Stimulated activated CD4-positive, alpha-beta T cell treated with anti-CD3 and anti-CD28 coated beads, Interleukin-12 subunit alpha, Interleukin-12 subunit beta, amount 100 ng/mL, for 24 hours (primary cell): Measurements from ENCODE around the gene SCLY.

ENCODE experiments used
- DNase-seq, 2 experiments: peaks; one replicate each; pipeline ENCODE4 v3.0.0-alpha.2; 2020; ENCODE audit warnings: low read depth in 2 of 2

SCLY gene

DNA sequence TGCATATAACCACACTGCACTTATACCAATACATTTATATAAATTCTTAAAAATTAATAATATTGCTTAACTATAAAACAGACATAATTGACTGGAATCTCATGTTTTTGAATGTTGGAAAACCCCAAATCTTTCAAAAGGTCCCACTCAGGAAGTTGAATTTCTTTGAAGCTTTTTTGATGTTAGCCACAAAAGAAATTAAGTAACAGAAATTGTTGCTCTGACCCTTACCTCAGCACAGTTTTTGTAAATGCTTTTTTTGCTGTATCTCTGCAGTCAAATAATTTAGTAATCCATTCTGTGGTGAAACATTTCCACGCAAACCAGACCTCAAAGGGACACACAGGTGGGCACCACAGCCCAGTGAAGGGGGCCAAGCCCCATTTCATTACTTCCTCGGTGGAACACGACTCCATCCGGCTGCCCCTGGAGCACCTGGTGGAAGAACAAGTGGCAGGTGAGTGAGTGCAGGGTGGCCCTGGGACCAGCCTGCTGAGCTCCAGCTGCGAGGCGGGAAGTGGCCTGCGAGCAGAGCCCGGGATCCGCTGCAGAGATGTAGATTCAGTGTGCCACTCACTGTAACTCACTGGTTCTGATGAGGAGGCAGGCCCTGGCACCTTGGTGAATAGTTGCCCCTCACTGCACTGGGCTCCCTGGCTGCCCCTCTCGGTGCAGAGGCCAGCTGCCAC lies 8.4 kb downstream of the SCLY start:
- no peak for DNase-seq

DNA sequence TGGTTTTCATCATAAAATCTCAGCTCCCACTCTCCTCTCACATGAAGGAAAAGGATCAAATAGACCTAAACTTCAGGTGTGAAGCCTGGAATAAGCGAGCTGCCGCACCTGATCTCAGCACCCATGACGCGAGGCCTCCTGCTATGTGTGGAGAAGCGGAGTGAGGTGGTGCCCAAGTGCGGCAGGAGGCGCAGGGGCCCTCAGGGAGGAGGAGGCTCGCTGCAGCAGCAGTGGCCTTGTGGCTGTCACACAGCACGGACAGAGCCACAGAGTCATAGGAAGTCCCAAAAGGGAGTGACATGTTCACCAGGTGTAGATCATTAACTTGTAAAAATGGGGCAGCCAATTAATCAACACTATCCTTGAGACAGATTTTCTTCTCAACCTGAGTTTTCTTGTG lies 9.1 kb downstream of the SCLY start:
- DNase-seq, result no peak

DNA sequence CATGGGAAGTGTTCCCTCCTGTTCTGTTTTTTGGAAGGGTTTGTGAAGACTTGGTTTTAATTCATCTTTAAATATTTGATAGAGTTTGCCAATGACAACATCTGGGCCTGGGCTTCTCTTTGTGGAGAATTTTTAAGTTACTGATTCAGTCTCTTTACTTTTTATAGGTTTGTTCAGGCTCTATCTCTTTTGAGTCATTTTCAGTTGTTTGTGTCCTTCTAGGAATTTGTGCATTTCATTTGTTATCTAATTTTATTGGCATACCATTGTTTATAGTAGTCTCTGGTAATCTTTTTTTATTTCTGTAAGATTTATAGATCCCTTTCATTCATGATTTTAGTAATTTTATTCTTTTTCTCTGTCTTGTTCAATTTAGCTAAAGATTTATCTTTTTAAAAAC lies 14.6 kb downstream of the SCLY start:
- DNase-seq, result no peak

DNA sequence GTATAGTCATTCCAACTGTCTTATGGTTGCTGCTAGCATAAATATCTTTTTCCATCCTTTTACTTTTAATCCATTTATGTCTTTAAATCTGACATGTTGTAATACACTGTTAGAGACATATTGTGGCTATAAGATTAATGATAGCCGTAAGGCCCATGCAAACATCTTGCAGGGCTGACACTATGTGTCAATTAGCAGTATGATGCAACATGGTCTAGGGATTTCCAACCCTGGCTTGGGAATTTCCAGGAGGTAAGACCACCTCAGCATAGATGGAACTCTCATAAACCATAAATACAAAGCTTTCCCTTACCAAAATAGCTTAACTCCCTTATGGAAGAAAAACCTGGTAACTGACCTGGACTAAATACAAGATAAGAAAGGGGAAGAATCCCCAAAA lies 16.5 kb downstream of the SCLY start:
- no peak for DNase-seq

DNA sequence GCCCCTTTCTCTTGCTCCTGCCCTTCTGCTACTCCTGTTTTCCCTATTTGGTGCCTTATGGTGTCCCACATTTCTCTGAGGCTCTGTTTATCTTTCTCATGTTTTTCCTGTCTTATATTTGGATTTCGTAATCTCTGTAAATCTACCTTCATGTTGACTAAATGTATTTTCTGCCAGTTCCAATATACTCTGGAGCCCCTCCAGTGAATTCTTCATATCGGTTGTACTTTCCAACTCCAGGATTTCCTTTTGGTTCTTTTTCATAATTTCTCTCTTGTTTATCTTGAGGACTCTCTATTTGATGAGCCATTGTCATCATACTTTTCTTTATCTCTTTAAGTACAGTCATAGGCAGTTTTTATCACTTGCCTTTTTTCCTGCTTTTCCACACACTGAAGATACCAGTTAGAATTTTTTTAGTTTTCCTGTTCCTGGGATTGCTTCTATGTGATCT lies 19.1 kb downstream of the SCLY start:
- DNase-seq, result no peak

DNA sequence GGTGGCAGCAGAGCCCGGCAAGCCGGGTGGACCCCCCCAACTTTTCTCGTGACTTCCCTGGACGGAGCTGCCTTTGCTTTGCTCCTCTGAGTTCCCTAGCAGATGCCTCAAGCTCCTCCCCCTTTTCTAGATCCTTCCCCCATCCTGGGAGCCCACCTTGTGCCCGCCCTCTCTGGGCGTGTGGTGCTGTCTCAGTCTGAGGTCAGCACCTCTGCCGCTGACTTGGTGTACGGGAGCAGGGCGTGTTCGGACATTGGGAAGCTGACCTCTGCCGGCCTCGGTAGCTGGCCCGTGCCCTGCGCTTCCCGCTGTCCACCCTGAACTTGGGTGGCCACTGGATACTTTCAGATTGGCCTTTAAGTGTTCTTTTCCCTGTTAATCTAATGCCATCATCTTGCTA lies 19.7 kb downstream of the SCLY start:
- no peak for DNase-seq

DNA sequence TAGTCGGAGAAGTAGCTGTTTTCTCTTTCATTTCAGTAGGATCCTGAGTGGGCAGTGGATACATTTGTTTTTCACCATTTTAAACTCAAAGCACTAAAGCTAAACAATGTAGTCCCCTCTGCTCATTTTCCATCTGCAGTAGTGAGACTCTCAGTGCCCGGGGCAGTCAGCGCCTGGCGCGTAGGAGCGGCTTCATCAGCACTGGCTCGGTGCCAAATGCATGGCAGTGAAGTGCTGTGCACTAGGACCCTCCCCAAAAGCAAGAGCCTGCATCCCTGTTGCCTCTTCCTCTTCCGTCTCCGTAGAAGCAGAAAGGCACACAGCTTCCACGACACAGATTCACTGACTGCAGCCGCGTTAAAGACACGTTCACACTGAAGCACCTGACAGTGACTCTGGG lies 20.3 kb downstream of the SCLY start:
- DNase-seq, result no peak

DNA sequence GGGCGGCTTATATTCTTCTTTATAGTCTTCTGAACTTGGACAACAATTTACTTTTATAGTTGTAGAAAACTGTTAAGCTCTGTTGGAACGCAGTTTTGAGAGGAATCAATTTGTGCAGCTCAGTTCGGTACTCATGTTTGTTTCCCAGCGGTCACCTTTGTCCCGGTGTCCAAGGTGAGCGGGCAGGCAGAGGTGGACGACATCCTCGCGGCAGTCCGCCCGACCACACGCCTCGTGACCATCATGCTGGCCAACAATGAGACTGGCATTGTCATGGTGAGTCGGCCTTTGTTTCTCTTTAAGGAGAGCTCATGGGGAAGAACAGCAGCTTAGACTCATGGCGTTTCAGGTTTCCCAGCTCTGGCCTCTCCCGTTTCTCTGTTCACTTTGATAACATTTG lies 20.8 kb downstream of the SCLY start:
- no peak for DNase-seq

DNA sequence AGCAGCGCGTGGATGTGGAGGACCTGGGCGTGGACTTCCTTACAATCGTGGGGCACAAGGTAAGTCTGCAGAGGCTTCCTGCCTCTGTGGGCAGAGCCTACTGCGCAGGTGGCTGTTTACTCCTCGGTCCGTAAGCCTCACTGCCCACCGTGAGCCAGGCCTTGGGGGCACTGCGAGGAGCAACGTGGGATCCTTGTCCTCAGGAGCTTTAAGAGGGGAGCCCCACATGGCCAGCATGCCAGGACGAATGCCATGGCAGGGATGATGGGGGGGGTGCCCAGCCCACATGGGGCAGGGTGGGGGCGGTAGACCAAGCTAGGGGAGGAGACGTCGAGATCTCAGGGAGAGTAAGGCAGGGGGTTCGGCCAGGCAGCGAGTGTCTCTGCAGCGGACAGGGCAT lies 21.4 kb downstream of the SCLY start:
- DNase-seq, result no peak

DNA sequence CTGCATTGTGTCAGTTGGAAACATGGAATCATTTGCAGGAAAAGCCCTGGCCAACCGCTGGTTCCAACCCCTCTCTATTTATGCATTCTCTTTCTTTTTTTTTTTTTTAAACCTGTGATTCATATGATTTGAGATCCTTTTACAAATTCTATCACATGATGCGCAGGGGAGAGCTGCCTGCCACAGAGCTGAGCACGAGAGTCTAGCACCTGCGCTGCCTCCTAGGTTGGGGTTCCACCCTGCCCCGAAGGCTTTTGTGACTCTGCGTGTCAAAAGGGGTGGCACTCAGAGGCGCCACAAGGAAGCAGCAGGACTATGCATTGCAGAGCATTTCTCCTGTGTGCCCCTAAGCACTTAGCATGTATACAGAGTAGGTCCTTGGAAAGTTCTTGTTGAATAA lies 22.0 kb downstream of the SCLY start:
- DNase-seq, result no peak

DNA sequence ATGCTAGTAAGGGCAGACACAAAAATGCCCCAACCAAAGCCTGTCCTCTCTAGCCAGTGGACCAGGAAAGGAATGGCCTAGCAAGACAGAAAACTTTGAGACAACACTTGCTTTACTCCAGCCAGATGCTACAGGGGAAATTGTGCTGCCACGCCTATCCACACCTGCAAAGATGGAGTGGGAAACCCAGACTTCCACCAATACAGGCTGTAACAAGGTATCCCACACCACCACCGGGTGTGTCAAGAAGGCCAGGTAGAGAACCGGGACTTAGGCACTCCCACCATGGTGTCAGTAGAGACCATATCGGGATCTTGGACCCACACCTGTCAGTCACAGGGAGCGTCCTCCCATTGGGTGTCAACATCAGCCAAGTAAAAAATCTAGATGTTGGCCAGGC lies 23.1 kb downstream of the SCLY start:
- DNase-seq, result no peak

DNA sequence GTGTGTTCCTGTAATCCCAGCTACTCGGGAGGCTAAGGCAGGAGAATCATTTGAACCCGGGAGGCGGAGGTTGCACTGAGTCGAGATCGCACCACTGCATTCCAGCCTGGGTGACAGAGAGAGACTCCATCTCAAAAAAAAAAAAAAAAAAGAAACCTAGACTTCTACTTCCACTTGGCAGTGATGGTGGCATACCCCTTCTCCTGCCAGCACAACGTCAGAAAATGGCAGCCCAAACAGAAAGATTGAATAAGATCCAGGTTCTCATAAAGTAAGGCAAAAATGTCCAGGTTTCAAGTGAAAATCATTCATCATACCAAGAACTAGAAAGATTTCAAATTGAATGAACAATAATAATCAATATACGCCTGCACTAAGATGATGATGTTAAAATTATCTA lies 24.0 kb downstream of the SCLY start:
- no peak for DNase-seq

DNA sequence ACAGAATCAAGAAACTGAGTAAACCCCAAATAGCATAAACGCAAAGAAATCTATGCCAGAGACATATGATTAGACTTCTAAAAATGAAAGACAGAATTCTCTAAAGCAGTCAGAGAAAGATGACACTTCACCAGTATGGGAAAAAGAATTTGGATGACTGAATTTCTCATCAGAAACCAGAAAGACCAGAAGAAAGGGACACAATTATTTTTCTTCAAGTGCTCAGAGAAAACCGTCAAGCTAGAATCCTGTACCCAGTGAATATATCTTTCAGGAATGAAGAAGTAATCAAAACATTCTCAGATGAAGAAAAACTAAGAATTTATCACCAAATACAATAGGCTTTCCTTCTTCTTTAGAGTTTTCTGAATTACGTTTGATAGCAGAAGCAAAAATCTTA lies 25.1 kb downstream of the SCLY start:
- no peak for DNase-seq

DNA sequence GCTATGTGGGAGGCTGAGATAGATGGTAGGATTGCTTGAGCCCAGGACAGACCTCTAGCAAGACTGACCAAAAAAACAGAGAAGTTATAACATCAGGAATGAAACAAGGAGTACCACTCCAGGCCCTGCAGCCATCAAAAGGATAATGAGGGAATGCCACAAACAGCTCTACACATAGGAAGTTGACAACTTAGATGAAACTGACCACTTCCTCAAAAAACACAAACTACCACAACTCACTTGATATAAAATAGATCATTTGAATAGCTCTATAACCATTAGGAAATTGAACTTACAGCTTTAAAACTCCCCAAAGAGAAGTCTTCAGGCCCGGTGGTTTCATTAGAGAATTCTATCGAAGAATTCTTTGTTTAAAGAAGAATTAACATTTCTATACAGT lies 26.4 kb downstream of the SCLY start:
- no peak for DNase-seq

DNA sequence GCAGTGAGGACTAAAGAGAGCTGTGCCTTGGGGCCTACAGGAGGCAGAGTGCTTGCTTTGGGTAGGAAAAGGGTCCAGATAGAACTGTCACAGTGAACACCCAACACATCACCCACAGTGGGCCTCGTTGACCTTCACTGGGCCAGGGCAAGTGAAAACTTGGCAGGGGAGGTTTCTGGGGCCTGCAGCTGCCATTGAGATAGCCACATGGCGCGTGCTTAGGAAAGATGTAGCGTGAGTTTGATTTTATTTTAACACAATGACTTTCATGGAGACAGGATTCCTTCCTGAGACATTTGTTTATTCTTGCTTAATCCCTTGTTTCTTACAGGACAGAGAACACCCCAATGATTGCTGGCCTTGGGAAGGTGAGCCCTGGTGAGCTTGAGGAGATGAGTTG lies 30.1 kb downstream of the SCLY start:
- DNase-seq, result no peak

DNA sequence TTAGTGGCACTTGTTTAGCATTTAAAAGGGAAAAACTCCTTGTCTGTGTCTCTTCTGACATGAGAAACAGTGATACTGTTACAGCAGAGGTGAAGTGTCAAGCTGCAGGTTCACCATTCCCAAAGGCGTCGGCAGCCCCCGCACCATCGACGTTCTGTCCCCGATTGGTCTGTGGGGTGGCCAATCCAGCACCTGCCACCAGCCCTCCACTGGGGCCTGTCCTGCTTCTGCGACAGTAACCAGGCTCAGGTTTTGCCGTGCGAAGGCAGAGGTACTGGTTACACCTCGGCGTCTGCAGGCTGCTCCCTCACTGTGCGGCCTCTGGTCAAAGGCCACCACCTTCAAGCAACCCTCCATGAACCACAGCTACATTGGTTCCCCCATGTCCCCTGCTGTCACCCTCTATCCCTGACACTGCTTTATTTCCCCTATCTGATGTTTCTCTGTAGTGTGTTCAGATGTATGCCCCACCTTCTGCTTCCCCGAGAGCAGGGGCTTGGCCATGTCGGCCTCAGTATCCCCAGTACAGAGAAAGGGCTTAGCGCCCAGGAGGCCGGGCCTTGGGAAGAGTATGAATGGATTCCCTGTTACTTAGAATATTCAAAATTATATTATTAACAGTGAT lies 30.7 kb downstream of the SCLY start:
- DNase-seq, result no peak

DNA sequence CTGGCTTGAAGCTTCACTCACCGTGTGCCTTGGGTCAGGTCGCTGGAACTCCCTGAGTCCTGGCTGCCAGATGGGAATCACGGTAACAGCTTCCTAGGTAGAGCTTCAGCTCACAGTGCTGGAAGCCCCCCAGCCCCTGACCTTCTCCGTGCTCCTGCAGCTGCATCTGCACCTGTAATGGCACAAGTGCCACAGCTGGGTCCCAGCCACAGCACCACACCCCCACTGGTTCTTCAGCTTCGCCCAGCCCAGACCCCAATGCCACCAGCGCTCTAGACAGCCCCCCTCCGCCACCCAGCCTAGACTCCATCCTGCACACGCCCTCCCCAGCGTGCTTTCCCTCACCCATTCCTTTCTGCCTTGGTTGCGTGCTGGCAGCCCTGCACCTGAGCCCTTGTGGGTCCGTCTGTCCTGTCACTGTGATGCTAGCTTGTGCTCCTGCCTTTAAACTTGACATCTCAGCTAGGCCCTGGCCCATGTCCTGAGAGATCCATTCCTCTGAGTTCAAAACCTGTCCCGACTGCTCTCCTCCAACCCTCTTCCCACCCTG lies 31.8 kb downstream of the SCLY start:
- DNase-seq, result no peak

DNA sequence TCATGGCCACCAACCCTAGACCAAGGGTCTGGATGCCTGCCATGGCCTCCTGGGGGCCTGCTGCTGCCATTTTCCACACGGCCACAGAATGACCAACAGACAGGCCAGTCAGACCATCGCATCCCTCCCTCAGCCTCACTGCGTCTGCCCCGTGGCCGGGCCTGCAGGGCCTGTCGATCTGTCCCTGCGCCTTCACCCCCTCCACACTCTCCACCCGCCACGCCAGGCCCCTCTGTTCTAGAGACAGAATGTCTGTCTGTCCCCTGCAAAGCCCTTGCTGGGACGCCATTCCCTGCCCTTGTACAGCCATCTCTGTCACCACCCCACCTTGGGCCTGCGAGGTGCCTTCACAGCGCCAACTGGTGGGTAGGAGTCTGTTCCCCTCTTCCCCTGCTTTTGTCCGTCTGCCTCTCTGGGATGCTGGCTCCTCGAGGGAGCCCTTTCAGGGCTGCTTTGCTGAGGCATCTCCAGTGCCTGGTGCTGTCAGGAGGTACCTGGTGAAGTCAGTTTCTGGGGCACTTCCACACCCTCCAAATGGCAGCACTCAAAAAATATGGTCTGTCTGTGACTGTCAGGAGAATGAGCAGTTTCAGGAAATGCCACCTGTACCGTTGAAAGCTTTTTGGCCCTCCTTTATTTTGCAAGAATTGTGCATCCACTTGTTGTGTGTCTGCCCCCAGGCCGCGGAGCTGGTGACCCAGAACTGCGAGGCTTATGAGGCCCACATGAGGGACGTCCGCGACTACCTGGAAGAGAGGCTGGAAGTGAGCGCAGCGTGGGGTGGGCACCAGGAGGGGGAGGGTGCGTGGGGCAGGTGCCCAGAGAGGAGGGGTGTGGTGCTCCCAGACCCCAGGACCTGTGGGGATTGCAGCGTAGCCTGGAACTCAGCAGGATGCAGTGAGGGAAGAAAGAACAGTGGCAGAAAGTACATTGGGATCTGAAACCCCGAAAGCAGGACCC lies 32.7 kb downstream of the SCLY start:
- no peak for DNase-seq

DNA sequence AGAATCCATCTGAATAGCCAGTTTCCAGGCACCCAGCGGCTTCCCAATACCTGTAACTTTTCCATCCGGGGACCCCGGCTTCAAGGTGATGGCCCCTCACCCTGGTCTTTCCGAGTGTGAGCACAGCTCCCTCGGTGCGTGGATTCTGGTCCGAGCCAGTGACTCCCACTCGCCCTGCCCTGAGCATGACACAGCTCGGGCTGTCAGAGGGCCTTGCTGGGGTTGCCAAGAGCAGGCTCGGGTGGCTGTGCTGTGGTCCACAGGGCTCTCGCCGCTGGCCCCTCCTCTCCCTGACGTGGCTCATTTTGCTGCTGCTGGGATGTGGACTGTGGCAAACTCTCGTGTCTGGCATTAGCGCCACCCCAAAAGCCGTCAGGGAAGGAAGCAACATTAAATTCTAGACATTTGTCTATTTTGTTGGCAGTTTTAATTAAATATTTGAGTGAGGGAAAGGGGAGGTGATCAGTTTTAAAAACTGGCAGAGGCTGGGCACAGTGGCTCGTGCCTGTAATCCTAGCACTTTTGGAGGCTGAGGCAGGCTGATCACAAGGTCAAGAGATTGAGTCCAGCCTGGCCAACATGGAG lies 33.7 kb downstream of the SCLY start:
- no peak for DNase-seq

DNA sequence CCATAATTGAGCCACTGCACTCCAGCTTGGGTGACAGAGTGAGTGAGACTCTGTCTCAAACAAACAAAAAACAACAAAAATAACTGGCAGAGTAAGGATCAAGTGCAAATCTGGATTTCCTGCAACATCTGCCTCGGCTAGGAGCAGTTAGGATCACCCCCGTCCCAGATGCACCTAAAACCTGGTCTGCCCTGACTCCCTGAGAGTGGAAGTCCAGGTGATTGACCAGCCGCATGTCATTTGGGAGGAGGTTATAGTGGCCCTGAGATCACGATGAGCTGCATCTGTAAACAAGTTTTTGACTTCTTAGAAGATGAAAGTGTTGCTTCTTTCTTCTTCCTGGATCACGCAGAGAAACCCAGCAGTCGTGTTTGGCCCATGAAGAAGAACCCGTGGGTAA lies 34.3 kb downstream of the SCLY start:
- no peak for DNase-seq

DNA sequence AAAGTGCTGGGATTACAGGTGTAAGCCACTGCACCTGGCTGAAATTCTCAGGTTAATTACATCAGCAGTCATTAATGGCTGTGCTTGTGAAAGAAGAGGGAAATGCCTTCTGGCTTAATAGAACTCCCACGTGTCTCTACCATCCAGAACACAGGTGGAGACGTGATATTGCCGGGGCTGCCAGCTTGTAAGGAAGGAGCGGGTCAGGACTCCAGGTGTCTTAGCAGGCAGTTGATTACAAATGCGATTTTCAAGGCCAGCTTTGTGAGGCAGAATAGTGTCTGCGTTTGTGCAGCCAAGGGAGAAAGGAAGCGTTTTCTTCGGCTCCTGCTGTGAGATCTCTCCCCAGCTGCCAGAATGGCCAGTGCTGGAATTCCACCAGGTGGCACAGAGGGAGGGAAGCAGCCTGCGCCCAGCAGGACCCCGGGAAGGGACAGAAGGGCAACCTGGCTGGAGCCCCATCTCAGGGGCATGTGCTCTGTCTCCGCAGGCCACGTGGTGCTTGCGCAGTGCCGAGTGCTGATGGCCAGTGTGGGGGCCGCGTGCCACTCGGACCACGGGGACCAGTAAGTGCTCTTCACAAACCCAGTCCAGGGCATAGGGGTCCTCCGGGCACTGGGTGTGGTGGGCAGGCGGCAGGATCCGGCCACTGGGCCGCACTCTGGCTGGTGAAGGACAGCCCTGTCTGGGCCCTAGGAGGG lies 35.7 kb downstream of the SCLY start:
- no peak for DNase-seq
